B cell (primary cell): ENCODE measurements around the gene XYLT1. TPM values are rescaled to one million over a fixed set of nuclear protein-coding genes. Genes with fewer than 3 reads are reported as not detected.

Experiments used
- ATAC-seq: fragments of 200-7000 bp; cut with Tn5 transposase; one replicate; pipeline ENCODE4 v1.10.0; 2021; ENCODE audit warnings: low read depth, mild to moderate bottlenecking, moderate number of reproducible peaks, moderate library complexity
- CTCF ChIA-PET: fragments of 350-600 bp; sonication (Branson Sonifier 250); formaldehyde crosslinking; loops from one replicate; lab custom pipeline; 2021; ENCODE audit warnings: antibody characterized with exemption, inconsistent platforms; lab: Charles Lee
- POLR2A ChIA-PET: fragments of 350-600 bp; sonication (Branson Sonifier 250); formaldehyde crosslinking; loops from one replicate; lab custom pipeline; 2021; ENCODE audit warnings: antibody characterized with exemption; lab: Charles Lee
- DNase-seq: peaks from one replicate; pipeline ENCODE4 v3.0.0; 2013
- H2AFZ ChIP-seq: 2 replicates; pipeline ENCODE4 v1.6.1; 2012; ENCODE audit warnings: mild to moderate bottlenecking, low read depth, low read length; ENCODE audit not compliant: insufficient read depth, poor library complexity, severe bottlenecking
- H3K27ac ChIP-seq, 2 donors: 1 replicate in 1 of 2; 2 replicates in 1 of 2; pipeline ENCODE4 v1.5.1; 2012 to 2013; ENCODE audit warnings: low read length in 2 of 2, mild to moderate bottlenecking in 2 of 2, moderate library complexity in 1 of 2
- H3K27me3 ChIP-seq, 4 experiments: fragments of 200-600 bp in 1 of 4; sonication (generic) in 1 of 4; replicated peaks in 1 of 4; 1 replicate in 2 of 4; 2 replicates in 2 of 4; pipeline versions ENCODE4 v1.6.1 to v1.7.0; 2013 to 2016; ENCODE audit warnings: low read length in 3 of 4, mild to moderate bottlenecking in 2 of 4, mixed read lengths in 1 of 4, moderate library complexity in 1 of 4; ENCODE audit not compliant: insufficient read depth in 4 of 4, control insufficient read depth in 3 of 4; ENCODE audit errors: control extremely low read depth in 1 of 4
- H3K36me3 ChIP-seq, 2 experiments: replicated peaks in 1 of 2; 1 replicate in 1 of 2; 2 replicates in 1 of 2; pipeline versions ENCODE4 v1.6.1 to v1.7.1; 2013; ENCODE audit warnings: low read length in 1 of 2; ENCODE audit not compliant: insufficient read depth in 2 of 2, control insufficient read depth in 1 of 2; ENCODE audit errors: control extremely low read depth in 1 of 2, extremely low read depth in 1 of 2
- H3K4me1 ChIP-seq, 2 donors: fragments of 200-600 bp in 1 of 2; sonication (generic) in 1 of 2; 1 replicate in 1 of 2; 2 replicates in 1 of 2; pipeline versions ENCODE4 v1.5.1 to v1.6.1; 2013 to 2017; ENCODE audit warnings: low read length in 2 of 2; ENCODE audit not compliant: control insufficient read depth in 2 of 2, insufficient read depth in 2 of 2
- H3K4me2 ChIP-seq: replicated peaks from 2 replicates; pipeline ENCODE3; 2012; ENCODE audit warnings: mild to moderate bottlenecking, low read depth, low read length; ENCODE audit not compliant: poor library complexity, severe bottlenecking
- H3K4me3 ChIP-seq, 5 experiments: fragments of 200-600 bp in 1 of 5; sonication (generic) in 1 of 5; 1 replicate in 3 of 5; 2 replicates in 2 of 5; pipeline versions ENCODE4 v1.5.1 to v1.7.0; 2011 to 2016; ENCODE audit warnings: low read length in 4 of 5, mild to moderate bottlenecking in 4 of 5, low read depth in 2 of 5, control low read depth in 1 of 5, moderate library complexity in 1 of 5; ENCODE audit not compliant: insufficient read depth in 1 of 5; ENCODE audit errors: control extremely low read depth in 1 of 5, extremely low read depth in 1 of 5
- H3K79me2 ChIP-seq: fragments of 200-600 bp; sonication (generic); one replicate; pipeline ENCODE4 v1.6.0; 2016; ENCODE audit warnings: low read length; ENCODE audit not compliant: control insufficient read depth, insufficient read depth
- H3K9ac ChIP-seq: fragments of 200-600 bp; sonication (generic); 2 replicates; pipeline ENCODE4 v1.6.1; 2017; ENCODE audit warnings: mild to moderate bottlenecking, low read length, moderate library complexity
- H3K9me3 ChIP-seq, 3 donors: one replicate each; pipeline versions ENCODE4 v1.6.1 to v1.7.1; 2013; ENCODE audit warnings: low read length in 2 of 3; ENCODE audit not compliant: control insufficient read depth in 2 of 3, insufficient read depth in 1 of 3; ENCODE audit errors: control extremely low read depth in 1 of 3
- H4K20me1 ChIP-seq: 2 replicates; pipeline ENCODE4 v1.6.0; 2012; ENCODE audit warnings: mild to moderate bottlenecking, low read length; ENCODE audit not compliant: insufficient read depth, control insufficient read depth, poor library complexity, severe bottlenecking
- H3K27ac Mint-ChIP-seq: one replicate; pipeline ENCODE4 v1.8.0; 2021; ENCODE audit warnings: mixed read lengths
- H3K27me3 Mint-ChIP-seq: one replicate; pipeline ENCODE4 v1.8.0; 2021; ENCODE audit warnings: mixed read lengths
- H3K4me1 Mint-ChIP-seq: one replicate; pipeline ENCODE4 v1.8.0; 2021; ENCODE audit warnings: mixed read lengths
- H3K4me3 Mint-ChIP-seq: one replicate; pipeline ENCODE4 v1.8.0; 2021; ENCODE audit warnings: mixed read lengths
- H3K9me3 Mint-ChIP-seq: one replicate; pipeline ENCODE4 v1.8.0; 2022; ENCODE audit warnings: mixed read lengths; ENCODE audit not compliant: insufficient read depth
- CTCF ChIP-seq: fragments of 200-600 bp; IDR thresholded peaks from one replicate; pipeline ENCODE4 v1.8.0; 2022; ENCODE audit warnings: antibody characterized with exemption, mild to moderate bottlenecking
- EZH2 ChIP-seq: IDR thresholded peaks from 2 replicates; pipeline ENCODE4 v1.6.1; 2012; ENCODE audit warnings: borderline replicate concordance, low read depth, mild to moderate bottlenecking, moderate library complexity, low read length; ENCODE audit not compliant: insufficient read depth, poor library complexity, severe bottlenecking
- WGBS: methylation state at CpG from one replicate; pipeline ENCODE4 v1.1.5; 2013; ENCODE audit warnings: missing lambda C conversion rate; ENCODE audit not compliant: insufficient coverage; 5-methylcytosine and 5-hydroxymethylcytosine counted together
- intact Hi-C: fragments of 100-400 bp; cut with micrococcal nuclease; formaldehyde crosslinking; loops from one replicate; pipeline ENCODE4 v1.10.0; 2022
- polyA plus RNA-seq: library from polyadenylated mRNA; depleted of rRNA; stranded (reverse); fragments of >200 nt; gene quantifications from 2 replicates; pipeline ENCODE4 v1.2.3, GENCODE V29; 2012
- total RNA-seq, 2 donors: library from RNA; stranded (reverse); fragments of 120-200 nt in 1 of 2; gene quantifications; 1 replicate in 1 of 2; 2 replicates in 1 of 2; pipeline versions ENCODE4 v1.2.3 to v1.2.4, GENCODE V29; 2013 to 2022

The XYLT1 gene
- total and polyA plus RNA-seq, 2 donors (not counting 1 experiment from before 2014, with no cell fraction given), result 8.7 to 59.6 TPM

GRCh38 chr16:17343028-17343427 lies 127.7 kb downstream of the XYLT1 start:
- Histone ChIP-seq H2AFZ (peak overlapping the region; percentile 29), H4K20me1 (no peaks in the 10 kb centered on the region), H3K4me3 (peak overlapping the region in 2 of 5 experiments; percentile 14 to 17), H3K9ac (peak overlapping the region; percentile 12), H3K4me2 (peak overlapping the region; percentile 66), H3K27ac (peak overlapping the region; percentile 62 to 72), H3K9me3 (no peaks in the 10 kb centered on the region), H3K27me3 (no peaks in the 10 kb centered on the region), H3K79me2 (peaks cover 55% of the 10 kb centered on the region), H3K4me1 (peaks cover 73 to 80% of the 10 kb centered on the region in 2 donors), H3K36me3 (no peaks in the 10 kb centered on the region)
- intact Hi-C loops, result loop anchor here (1.0 to 2.0 kb wide), 3 partner anchors 26 to 42 kb away; no protein-coding TSS in a partner anchor
- Mint-ChIP-seq H3K9me3 (no peaks in the 10 kb centered on the region), H3K4me3 (peak overlapping the region; percentile 66), H3K4me1 (peaks cover 68% of the 10 kb centered on the region), H3K27ac (peak overlapping the region; percentile 87), H3K27me3 (no peaks in the 10 kb centered on the region)
- ChIA-PET CTCF (interaction anchor here (0.7 to 2.2 kb wide), 12 partner anchors 24 to 138 kb away, joined by 3 to 11 read pairs (median 4); no protein-coding TSS in a partner anchor), POLR2A (interaction anchor here (0.6 to 2.3 kb wide), 3 partner anchors 27 to 82 kb away, joined by 3 to 11 read pairs (median 4); no protein-coding TSS in a partner anchor)
- ATAC-seq, result peak; percentile 63
- DNase-seq, result peak; percentile 69
- 4% methylated on average over 10 of the region's 10 CpGs for WGBS
- TF ChIP-seq CTCF (no peak), EZH2 (no peak)

- ChIA-PET POLR2A (interaction anchor here (0.5 to 2.3 kb wide), 3 partner anchors 28 to 76 kb away, joined by 3 to 11 read pairs (median 3); no protein-coding TSS in a partner anchor), CTCF (interaction anchor here (1.3 to 2.2 kb wide), 5 partner anchors 23 to 135 kb away, joined by 3 to 11 read pairs (median 3); no protein-coding TSS in a partner anchor)
- Histone ChIP-seq H3K4me3 (no peak overlapping the region), H3K36me3 (no peaks in the 10 kb centered on the region), H3K27me3 (no peaks in the 10 kb centered on the region), H4K20me1 (no peaks in the 10 kb centered on the region), H3K4me2 (peak overlapping the region; percentile 53), H3K79me2 (peaks cover 51% of the 10 kb centered on the region), H3K27ac (peak overlapping the region in 1 of 2 donors; percentile 41), H3K9me3 (no peaks in the 10 kb centered on the region), H3K9ac (no peak overlapping the region), H2AFZ (no peak overlapping the region), H3K4me1 (peaks cover 63 to 70% of the 10 kb centered on the region in 2 donors)
- intact Hi-C loops, result loop anchor here (2.0 kb wide), 2 partner anchors 27 to 37 kb away; no protein-coding TSS in a partner anchor
- H3K9me3 Mint-ChIP-seq, result no peaks in the 10 kb centered on the region
- ATAC-seq (no peak), DNase-seq (no peak)
- H3K4me3 Mint-ChIP-seq, result peak overlapping the region; percentile 73
- peak overlapping the region; percentile 58 for H3K27ac Mint-ChIP-seq
- no peaks in the 10 kb centered on the region for H3K27me3 Mint-ChIP-seq
- TF ChIP-seq EZH2 (no peak), CTCF (no peak)
- peaks cover 58% of the 10 kb centered on the region for H3K4me1 Mint-ChIP-seq
- WGBS, result 47% methylated on average over 2 of the region's 2 CpGs
Measured at GRCh38 chr16:17342031-17342430, 128.7 kb downstream of the XYLT1 start.
